Endothelial cell of umbilical vein (primary cell): ENCODE results near the gene CAP2.

Source experiments
- EZH2 ChIP-seq: IDR thresholded peaks from 2 replicates; pipeline ENCODE4 v1.6.1; 2012; ENCODE audit warnings: borderline replicate concordance, low read depth, mild to moderate bottlenecking, moderate library complexity, low read length, inconsistent platforms; ENCODE audit not compliant: severe bottlenecking
- JUN ChIP-seq: IDR thresholded peaks from 2 replicates; pipeline ENCODE4 v1.6.1; 2011; ENCODE audit warnings: borderline replicate concordance, low read depth; ENCODE audit not compliant: insufficient read length, insufficient read depth
- MYC ChIP-seq: IDR thresholded peaks from one replicate; pipeline ENCODE4 v1.6.1; 2011; ENCODE audit warnings: mild to moderate bottlenecking, low read depth, low read length
- POLR2AphosphoS5 ChIP-seq: IDR thresholded peaks from 2 replicates; pipeline ENCODE4 v1.6.1; 2012; ENCODE audit warnings: low read depth, mild to moderate bottlenecking, control low read depth, low read length, moderate library complexity; ENCODE audit not compliant: insufficient read depth
- TF ChIP-seq, protein P1 (sequence below), 2 donors: IDR thresholded peaks; 1 replicate in 1 of 2; 2 replicates in 1 of 2; pipeline ENCODE4 v1.5.1; 2011; ENCODE audit warnings: low read length in 2 of 2, mild to moderate bottlenecking in 2 of 2, moderate library complexity in 2 of 2, control low read depth in 1 of 2, inconsistent platforms in 1 of 2, low read depth in 1 of 2; ENCODE audit not compliant: insufficient read depth in 1 of 2; ENCODE audit errors: extremely low read depth in 1 of 2
- TF ChIP-seq, protein P2 (sequence below): IDR thresholded peaks from 2 replicates; pipeline ENCODE4 v1.6.1; 2011; ENCODE audit not compliant: insufficient read depth, insufficient read length

DNA sequence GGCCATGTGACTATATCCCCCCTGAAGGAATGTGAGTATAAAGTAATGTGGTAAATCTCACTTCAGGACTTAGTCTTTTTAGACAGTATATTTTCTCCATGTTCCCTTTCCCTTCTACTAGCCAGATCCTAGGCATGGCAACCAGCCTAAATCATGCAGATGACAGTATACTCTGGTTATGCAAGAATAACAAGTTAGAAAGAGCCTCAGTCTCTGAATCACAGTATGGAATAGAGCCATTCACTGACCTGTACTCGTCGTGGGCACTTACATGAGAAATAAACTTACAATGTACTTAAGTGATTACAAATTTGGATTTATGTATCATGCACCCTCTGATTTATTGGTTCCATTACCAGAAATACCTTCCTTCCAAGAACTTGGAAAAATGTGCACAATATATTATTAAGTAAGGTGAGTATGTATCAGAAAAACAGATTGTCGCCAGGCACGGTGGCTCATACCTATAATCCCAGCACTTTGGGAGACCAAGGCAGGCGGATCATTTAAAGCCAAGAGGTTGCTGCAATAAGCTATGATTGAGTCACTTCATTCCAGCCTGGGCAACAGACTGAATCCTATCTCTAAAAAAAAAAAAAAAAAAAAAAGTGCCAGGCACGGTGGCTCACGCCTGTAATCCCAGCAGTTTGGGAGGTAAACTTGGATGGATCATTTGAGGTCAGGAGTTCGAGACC lies 181.6 kb downstream of the CAP2 start:
- TF ChIP-seq, protein P1, sequence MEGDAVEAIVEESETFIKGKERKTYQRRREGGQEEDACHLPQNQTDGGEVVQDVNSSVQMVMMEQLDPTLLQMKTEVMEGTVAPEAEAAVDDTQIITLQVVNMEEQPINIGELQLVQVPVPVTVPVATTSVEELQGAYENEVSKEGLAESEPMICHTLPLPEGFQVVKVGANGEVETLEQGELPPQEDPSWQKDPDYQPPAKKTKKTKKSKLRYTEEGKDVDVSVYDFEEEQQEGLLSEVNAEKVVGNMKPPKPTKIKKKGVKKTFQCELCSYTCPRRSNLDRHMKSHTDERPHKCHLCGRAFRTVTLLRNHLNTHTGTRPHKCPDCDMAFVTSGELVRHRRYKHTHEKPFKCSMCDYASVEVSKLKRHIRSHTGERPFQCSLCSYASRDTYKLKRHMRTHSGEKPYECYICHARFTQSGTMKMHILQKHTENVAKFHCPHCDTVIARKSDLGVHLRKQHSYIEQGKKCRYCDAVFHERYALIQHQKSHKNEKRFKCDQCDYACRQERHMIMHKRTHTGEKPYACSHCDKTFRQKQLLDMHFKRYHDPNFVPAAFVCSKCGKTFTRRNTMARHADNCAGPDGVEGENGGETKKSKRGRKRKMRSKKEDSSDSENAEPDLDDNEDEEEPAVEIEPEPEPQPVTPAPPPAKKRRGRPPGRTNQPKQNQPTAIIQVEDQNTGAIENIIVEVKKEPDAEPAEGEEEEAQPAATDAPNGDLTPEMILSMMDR (IDR thresholded peaks at IDR 0.05; ENCODE audit: extremely low read depth in 1 of 2, insufficient read depth in 1 of 2, low read depth in 1 of 2, low read length in 2 of 2): no peak
- TF ChIP-seq EZH2: no peak
- TF ChIP-seq, protein P2, sequence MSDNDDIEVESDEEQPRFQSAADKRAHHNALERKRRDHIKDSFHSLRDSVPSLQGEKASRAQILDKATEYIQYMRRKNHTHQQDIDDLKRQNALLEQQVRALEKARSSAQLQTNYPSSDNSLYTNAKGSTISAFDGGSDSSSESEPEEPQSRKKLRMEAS: no peak
- TF ChIP-seq JUN: no peak
- TF ChIP-seq POLR2AphosphoS5: no peak
- TF ChIP-seq MYC: no peak
